ENCODE results near the gene DCAF6.

- TF ChIP-seq POLR2AphosphoS5 (IDR thresholded peaks at IDR 0.05; ENCODE audit: low read depth, low read length) (no peak), POLR2A (IDR thresholded peaks at IDR 0.05; ENCODE audit: low read depth, low read length) (no peak), POU2F2 (IDR thresholded peaks at IDR 0.05; ENCODE audit: low read depth, low read length) (no peak), TAF1 (IDR thresholded peaks at IDR 0.05; ENCODE audit: low read depth, low read length) (no peak)
Measured at GRCh38 chr1:168106274-168106673, 169.8 kb downstream of the DCAF6 start.
